CD4-positive, alpha-beta T cell treated with Interleukin-17A for 1 hour (primary cell): ENCODE results near the gene PRSS21.
A peak's percentile ranks its signal among the peaks of the same experiment; 100 is the strongest.

ENCODE experiments used
- DNase-seq: peaks from one replicate; pipeline ENCODE4 v3.0.0-alpha.2; 2020

Gene PRSS21

GRCh38 chr16:2816751-2817339 lies at the start of gene PRSS21:
PRSS21 (plus strand) TSS chr16:2817237; CDS start chr16:2817269, 32 bp downstream.
- DNase-seq, result peak; percentile 39

DNA sequence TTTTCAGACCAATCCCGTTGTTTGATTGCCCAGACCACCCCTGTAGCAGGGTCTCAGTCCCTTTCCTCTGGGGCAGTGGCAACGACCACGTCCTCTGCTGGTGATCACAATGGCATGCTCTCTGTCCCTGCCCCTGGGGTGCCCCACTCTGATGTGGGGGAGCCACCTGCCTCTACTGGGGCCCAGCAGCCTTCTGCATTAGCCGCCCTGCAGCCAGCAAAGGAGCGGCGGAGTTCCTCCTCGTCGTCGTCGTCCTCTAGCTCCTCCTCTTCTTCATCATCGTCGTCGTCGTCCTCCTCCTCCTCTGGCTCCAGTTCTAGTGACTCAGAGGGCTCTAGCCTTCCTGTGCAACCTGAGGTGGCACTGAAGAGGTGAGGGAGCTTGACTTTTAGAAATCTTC lies 49.1 kb upstream of the PRSS21 start:
- no peak for DNase-seq

- DNase-seq, result no peak
These were observed 48.5 kb upstream of the PRSS21 start for GRCh38 chr16:2768403-2769089.

DNA sequence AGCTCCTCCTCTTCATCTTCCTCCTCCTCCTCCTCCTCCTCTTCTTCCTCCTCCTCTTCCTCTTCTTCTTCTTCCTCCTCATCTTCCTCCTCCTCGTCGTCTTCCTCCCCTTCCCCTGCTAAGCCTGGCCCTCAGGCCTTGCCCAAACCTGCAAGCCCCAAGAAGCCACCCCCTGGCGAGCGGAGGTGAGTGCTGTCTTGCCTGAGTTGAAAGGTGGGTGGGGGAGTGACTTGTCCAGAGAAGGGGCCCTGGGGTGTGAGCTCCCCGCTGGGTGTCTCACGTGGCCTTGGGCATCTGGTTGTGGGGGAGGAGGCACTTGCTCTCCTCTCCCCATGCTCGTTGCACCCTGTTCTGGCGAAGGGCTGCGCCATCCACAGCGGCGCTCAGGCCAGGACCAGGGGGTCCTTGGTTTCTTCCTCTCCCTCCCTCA lies 47.9 kb upstream of the PRSS21 start:
- no peak for DNase-seq

DNA sequence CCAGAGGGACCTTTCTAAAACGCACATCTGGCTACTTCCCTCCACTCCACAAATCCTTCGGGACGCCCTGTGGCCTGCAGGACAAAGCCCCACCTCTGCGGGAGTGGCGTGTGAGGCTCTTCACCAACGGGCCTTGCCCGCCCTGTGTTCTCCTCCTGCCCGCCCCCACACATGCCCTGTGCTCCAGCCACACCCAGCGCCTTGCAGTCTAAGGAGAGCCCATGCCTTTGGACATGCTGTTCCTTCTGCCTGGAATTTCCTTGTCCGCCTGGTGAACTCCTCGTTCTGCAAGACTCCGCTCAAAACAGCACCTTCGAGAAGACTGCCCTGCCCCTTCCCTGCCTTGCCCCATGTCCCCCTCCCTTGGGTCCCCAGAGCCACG lies 47.4 kb upstream of the PRSS21 start:
- no peak for DNase-seq

- peak; percentile 40 for DNase-seq
These were observed 46.7 kb upstream of the PRSS21 start for GRCh38 chr16:2770057-2770951.

- DNase-seq, result no peak
These were observed 45.3 kb upstream of the PRSS21 start for GRCh38 chr16:2771496-2772402.

GRCh38 chr16:2773188-2773968 lies 43.7 kb upstream of the PRSS21 start:
- DNase-seq, result no peak

DNA sequence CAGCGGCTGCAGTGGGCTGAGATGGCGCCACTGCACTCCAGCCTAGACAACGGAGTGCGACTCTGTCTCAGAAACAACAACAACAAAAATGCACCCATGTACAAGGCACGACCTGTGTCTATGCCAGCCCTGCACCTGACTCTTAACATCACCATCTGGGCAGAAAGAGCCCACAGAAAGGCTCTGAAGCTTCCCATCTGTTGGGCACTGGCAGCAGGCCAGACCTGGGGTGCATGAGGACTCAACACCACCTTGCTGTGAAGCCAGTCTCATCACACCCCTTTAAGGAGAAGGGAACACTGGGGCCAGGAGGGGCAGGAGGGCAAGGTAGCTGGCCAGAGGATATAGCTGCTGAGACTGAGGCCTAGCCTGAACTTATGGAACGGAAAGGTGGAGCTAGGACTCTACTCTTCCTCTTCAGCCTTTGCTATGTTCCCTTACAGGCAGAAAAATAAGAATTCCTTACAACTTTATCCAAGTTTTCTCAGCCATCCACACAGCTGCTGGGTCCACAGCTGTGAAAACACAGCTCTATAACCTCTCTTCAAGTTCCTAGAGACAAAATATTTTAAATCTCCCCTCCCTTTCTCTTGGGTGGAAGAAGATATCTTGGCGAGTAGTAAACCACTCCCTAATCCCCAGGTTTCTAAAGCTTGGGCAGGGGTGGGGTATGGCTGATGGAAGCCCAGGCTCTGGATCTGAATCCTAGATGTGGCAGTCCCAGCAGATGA lies 42.7 kb upstream of the PRSS21 start:
- no peak for DNase-seq

GRCh38 chr16:2775131-2775716 lies 41.8 kb upstream of the PRSS21 start:
- DNase-seq, result no peak

- no peak for DNase-seq
These were observed 41.1 kb upstream of the PRSS21 start for GRCh38 chr16:2775765-2776499.

GRCh38 chr16:2776500-2777139 lies 40.4 kb upstream of the PRSS21 start:
- DNase-seq, result peak; percentile 48

DNA sequence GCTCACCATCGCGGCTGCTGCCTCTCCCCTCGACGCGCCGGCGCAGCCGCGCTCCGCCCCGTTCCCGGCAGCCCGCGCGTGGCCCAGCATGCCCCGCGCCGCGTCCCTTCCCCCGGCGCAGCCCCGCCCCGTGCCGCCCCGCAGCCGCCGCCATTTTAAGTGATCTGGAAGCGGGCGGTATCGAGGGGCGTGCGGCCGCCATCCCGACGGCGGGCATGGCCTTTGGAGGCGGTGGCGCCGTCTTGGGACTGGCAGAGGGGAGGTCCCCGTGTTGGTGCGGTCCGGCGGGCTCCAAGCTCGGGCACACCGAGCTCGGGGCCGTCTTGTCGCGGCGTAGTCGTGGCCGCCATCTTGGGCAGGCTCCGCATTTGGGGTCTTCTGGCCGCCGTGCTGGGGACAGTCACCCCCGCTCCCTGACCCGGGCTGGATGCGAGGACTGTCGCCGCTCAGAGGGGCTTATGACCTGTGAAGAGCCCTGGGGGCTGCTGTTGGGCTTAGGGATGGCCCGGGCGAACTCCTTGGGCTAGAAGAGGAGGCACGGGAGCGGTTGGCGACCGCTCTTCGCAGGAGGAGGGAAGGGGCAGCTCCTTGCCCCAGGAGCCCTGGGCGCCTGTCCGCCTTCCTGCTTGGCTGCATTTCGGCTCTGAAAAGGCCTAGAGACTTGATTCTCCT lies 39.7 kb upstream of the PRSS21 start, which contains the start of gene ELOB:
TSS of gene ELOB (minus strand) at position 50 of the 672 bp plus-strand sequence. CDS start at position 9, 41 bp downstream.
- DNase-seq, result peak; percentile 90

- DNase-seq, result peak; percentile 57
These were observed 39.0 kb upstream of the PRSS21 start for GRCh38 chr16:2777903-2778629.

DNA sequence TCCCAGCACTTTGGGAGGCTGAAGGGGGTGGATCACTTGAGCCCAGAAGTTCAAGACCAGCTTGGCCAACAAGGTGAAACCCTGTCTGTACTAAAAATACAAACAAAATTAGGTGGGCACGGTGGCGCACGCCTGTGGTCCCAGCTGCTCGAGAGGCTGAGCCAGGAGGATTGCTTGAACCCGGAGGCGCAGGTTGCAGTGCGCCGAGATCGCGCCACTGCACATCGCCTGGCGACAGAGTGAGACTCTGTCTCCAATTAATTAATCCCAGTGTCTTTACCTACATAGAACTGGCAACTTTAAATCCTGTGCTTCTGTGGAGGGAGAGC lies 38.4 kb upstream of the PRSS21 start:
- DNase-seq, result no peak

DNA sequence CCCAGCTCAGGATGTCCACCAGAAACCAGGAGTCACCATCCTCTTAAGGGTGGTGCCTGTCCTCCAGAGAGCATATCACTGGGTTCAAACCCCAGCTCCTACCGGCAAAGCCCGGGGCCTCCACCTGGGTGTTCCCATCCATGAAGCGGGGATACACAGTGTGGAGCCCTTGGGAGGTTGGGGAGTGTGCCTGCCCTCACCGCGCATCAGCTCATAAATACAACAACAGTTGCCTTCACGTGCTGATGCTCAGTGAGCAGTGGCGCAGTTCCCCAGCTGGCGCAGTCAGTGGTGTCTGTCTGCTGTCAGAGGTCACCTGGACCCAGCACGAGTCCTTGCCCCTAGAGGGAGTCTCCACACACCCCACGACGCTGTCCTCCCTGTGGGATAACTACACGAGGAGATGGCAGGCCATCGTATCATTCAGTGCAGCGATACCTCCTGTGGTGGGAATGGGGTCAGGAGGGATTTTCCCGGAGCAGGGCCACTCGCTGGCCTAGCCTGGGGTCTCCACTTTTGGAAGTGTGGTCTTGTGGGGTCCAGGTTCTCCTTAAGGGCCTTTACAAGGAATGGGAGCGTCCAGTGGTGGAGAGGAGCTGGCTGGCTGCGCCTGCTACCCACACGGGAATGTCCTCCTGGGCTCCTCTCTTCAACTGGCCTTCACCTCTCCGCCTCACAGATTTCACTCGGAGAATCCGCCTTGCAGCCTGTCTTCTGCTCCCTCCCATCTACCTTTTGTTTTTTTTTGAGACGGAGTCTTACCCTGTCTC lies 37.7 kb upstream of the PRSS21 start:
- DNase-seq, result no peak
